Astrocyte of the spinal cord (primary cell): ENCODE results near the gene COA1.
"Not testable (repeated sequence)": the region's sequence is repeated elsewhere in the genome, so short reads cannot be mapped to it uniquely, and the experiment has no call there.

Experiments
- DNase-seq: peaks from one replicate; pipeline ENCODE4 v3.0.0; 2011; ENCODE audit warnings: low read depth, low spot score
- H3K4me3 ChIP-seq: 2 replicates; pipeline ENCODE4 v1.5.1; 2011; ENCODE audit warnings: low read depth, mild to moderate bottlenecking, low read length, moderate library complexity
- CTCF ChIP-seq: IDR thresholded peaks from 2 replicates; pipeline ENCODE4 v1.5.1; 2012; ENCODE audit warnings: low read depth, mild to moderate bottlenecking, low read length, inconsistent platforms
- in situ Hi-C: cut with HindIII; loops from 2 replicates; pipeline ENCODE4 v1.10.0; 2017; ENCODE audit warnings: low sequenced_read_pairs

The COA1 gene

GRCh38 chr7:43677864-43678263, 51.5 kb downstream of the COA1 start:
- in situ Hi-C loops: no loop called here
- no peak overlapping the region for H3K4me3 ChIP-seq
- DNase-seq: no peak
- no peak for TF ChIP-seq CTCF

GRCh38 chr7:43674559-43675436, 54.5 kb downstream of the COA1 start:
- no peak overlapping the region for H3K4me3 ChIP-seq
- no peak for TF ChIP-seq CTCF
- peak; percentile 88 for DNase-seq
- in situ Hi-C loops: no loop called here

- in situ Hi-C loops, H3K4me3 ChIP-seq: not testable (repeated sequence)
- DNase-seq: peak; percentile 60
These were observed 55.9 kb downstream of the COA1 start for GRCh38 chr7:43673243-43673976.

- in situ Hi-C loops: no loop called here
- H3K4me3 ChIP-seq: no peak overlapping the region
- TF ChIP-seq CTCF: no peak
- no peak for DNase-seq
These were observed 57.8 kb downstream of the COA1 start for GRCh38 chr7:43671521-43671920.

- H3K4me3 ChIP-seq: no peak overlapping the region
- DNase-seq: peak; percentile 58
- in situ Hi-C loops: no loop called here
- TF ChIP-seq CTCF: no peak
These were observed 59.8 kb downstream of the COA1 start for GRCh38 chr7:43669286-43670081.

GRCh38 chr7:43668035-43668434, 61.3 kb downstream of the COA1 start:
- DNase-seq: no peak
- in situ Hi-C loops: no loop called here
- TF ChIP-seq CTCF: no peak
- H3K4me3 ChIP-seq: no peak overlapping the region
